Measurements from ENCODE around the gene MAPK12. TPM values are rescaled to one million over a fixed set of nuclear protein-coding genes. Genes with fewer than 3 reads are reported as not detected.
A peak's percentile ranks its signal among the peaks of the same experiment; 100 is the strongest.

The MAPK12 gene
- total and polyA plus RNA-seq, 2 of the 8 experiments (the other 6 are each of a cell fraction or from before 2014, with no cell fraction given), result 17.3 to 20.3 TPM

DNA sequence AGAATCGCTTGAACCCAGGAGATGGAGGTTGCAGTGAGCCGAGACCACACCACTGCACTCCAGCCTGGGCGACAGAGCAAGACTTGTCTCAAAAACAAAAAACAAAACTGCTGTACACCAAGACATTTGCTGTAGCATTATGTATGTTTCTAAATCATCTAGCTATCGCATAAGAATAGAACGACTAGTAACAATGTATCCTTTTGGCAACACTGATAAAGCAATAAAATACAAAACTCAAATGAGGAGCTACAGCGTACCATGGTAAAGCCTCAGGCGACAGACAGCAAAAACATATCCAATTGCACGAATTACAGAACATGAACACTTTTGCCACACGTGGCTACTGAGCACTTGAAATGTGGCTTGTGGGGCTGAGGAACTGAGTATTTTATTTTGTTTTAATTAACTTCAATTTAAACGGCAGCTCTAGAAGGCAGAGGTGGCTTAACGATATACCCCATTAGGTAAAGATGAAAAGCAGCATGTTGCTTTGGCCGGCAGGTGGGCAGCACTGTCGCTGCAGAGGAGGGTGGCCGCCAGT is 19.0 kb downstream of the MAPK12 start:
- POLR2A ChIA-PET (ENCODE audit: partially characterized antibody), result interaction anchor here (0.7 to 1.2 kb wide), 2 partner anchors 8 to 24 kb away, joined by 3 to 4 read pairs; no protein-coding TSS in a partner anchor

More for the DNA sequence above, 19.0 kb downstream of the MAPK12 start:
- Histone ChIP-seq H3K27me3 (replicated peaks in 1 of 4; ENCODE audit: control insufficient read depth in 3 of 4, extremely low read depth in 1 of 4, insufficient read depth in 3 of 4, low read length in 3 of 4) (no peaks in the 10 kb centered on the region), H3K4me2 (ENCODE audit: insufficient read depth in 1 of 2, low read depth in 2 of 2, low read length in 2 of 2) (peak overlapping the region; percentile 28 to 37; a peak in 2 of 4 replicates), H3K18ac (ENCODE audit: extremely low read depth, low read length) (no peak overlapping the region), H2BK15ac (ENCODE audit: low read length) (no peak overlapping the region), H2AK5ac (ENCODE audit: low read depth, low read length) (no peak overlapping the region), H3K9ac (replicated peaks in 1 of 4; ENCODE audit: extremely low read depth in 1 of 4, low read depth in 3 of 4, low read length in 3 of 4) (no peak overlapping the region; a peak in 1 of 7 replicates), H3K4ac (replicated peaks; ENCODE audit: insufficient read length, low read depth, low read length) (no peak overlapping the region), H3K23ac (ENCODE audit: insufficient read length) (no peak overlapping the region), H3K4me3 (ENCODE audit: extremely low read depth in 1 of 4, insufficient read depth in 2 of 4, low read depth in 3 of 4, low read length in 4 of 4) (peak overlapping the region in 1 of 4 experiments; percentile 27; a peak in 1 of 8 replicates), H2BK5ac (ENCODE audit: low read depth, low read length) (no peak overlapping the region), H4K5ac (ENCODE audit: insufficient read length, low read depth, low read length) (no peak overlapping the region), H3K27ac (ENCODE audit: low read depth, low read length) (no peak overlapping the region), H3K56ac (replicated peaks; ENCODE audit: insufficient read length, low read depth, low read length) (no peak overlapping the region), H4K8ac (ENCODE audit: extremely low read depth, insufficient read depth, low read length) (no peak overlapping the region; the same call in 1 of the 2 replicates), H4K20me1 (replicated peaks in 1 of 2; ENCODE audit: control insufficient read depth in 1 of 2, insufficient read depth in 2 of 2, low read length in 2 of 2) (peaks cover 4 to 24% of the 10 kb centered on the region in 2 experiments), H3K79me1 (ENCODE audit: low read depth, low read length) (peaks cover 12% of the 10 kb centered on the region), H2BK120ac (replicated peaks; ENCODE audit: low read depth, low read length) (no peak overlapping the region), H3K36me3 (ENCODE audit: control insufficient read depth in 2 of 4, insufficient read depth in 4 of 4, low read length in 3 of 4) (no peaks in the 10 kb centered on the region), H3K79me2 (ENCODE audit: control insufficient read depth in 1 of 2, insufficient read depth in 2 of 2, low read length in 2 of 2) (peaks cover 4 to 33% of the 10 kb centered on the region in 2 experiments; a peak in 3 of 4 replicates), H2BK20ac (ENCODE audit: low read length) (no peak overlapping the region), H3K9me3 (ENCODE audit: insufficient read depth in 2 of 2, low read depth in 1 of 2, low read length in 1 of 2) (no peaks in the 10 kb centered on the region), H3K4me1 (replicated peaks in 1 of 4; ENCODE audit: control insufficient read depth in 3 of 4, insufficient read depth in 4 of 4, low read length in 3 of 4) (peaks cover 0 to 19% (median 12%) of the 10 kb centered on the region in 4 experiments; a peak in 6 of 7 replicates), H3K23me2 (ENCODE audit: low read depth, low read length) (peaks cover 11% of the 10 kb centered on the region), H3K14ac (ENCODE audit: insufficient read length) (no peak overlapping the region), H4K91ac (replicated peaks; ENCODE audit: insufficient read length, low read length) (no peak overlapping the region), H2AFZ (ENCODE audit: low read length) (no peak overlapping the region), H2BK12ac (ENCODE audit: low read depth, low read length) (no peak overlapping the region)
- TF ChIP-seq CBX5 (IDR thresholded peaks at IDR 0.05; ENCODE audit: low read depth, low read length) (no peak), SIN3A (conservative IDR thresholded peaks at IDR 0.05 in 1 of 2, IDR thresholded peaks at IDR 0.05 in 1 of 2; ENCODE audit: low read depth in 1 of 2, low read length in 2 of 2) (no peak), NRF1 (IDR thresholded peaks at IDR 0.05; ENCODE audit: low read depth, low read length) (no peak), NANOG (IDR thresholded peaks at IDR 0.05; ENCODE audit: insufficient read depth, low read depth, low read length, poor library complexity, severe bottlenecking) (no peak), SP2 (IDR thresholded peaks at IDR 0.05; ENCODE audit: low read length) (no peak), FOSL1 (IDR thresholded peaks at IDR 0.05; ENCODE audit: insufficient read depth, low read depth, low read length) (no peak), TAF1 (IDR thresholded peaks at IDR 0.05; ENCODE audit: low read depth, low read length) (no peak), JUND (IDR thresholded peaks at IDR 0.05; ENCODE audit: low read length) (no peak), TEAD4 (IDR thresholded peaks at IDR 0.05; ENCODE audit: low read depth, low read length) (no peak), SP1 (IDR thresholded peaks at IDR 0.05; ENCODE audit: low read depth, low read length) (no peak), SAP30 (IDR thresholded peaks at IDR 0.05; ENCODE audit: insufficient read depth, insufficient replicate concordance, low read length) (no peak), POLR2A (IDR thresholded peaks at IDR 0.05; ENCODE audit: control extremely low read depth in 1 of 2, low read depth in 2 of 2, low read length in 2 of 2) (no peak), MAX (IDR thresholded peaks at IDR 0.05) (no peak), TCF12 (IDR thresholded peaks at IDR 0.05; ENCODE audit: low read depth, low read length) (no peak)
- CTCF ChIA-PET (ENCODE audit: partially characterized antibody), result interaction anchor here (0.7 to 8.7 kb wide), 9 partner anchors 9 to 148 kb away, joined by 3 to 77 read pairs (median 5); partner anchors contain the start of gene HDAC10
- no peak for DNase-seq (ENCODE audit: low read depth in 1 of 2, low spot score in 2 of 2)
- WGBS, 2 experiments (ENCODE audit: extremely low coverage in 1 of 2, insufficient coverage in 1 of 2, insufficient read length in 1 of 2, insufficient replicate concordance in 2 of 2, low coverage in 1 of 2, low lambda C conversion rate in 2 of 2, missing lambda C conversion rate in 1 of 2), result 90% methylated on average over 13 of the region's 14 CpGs; no CpG with 5 or more reads in 1 of the 2 experiments
- no peak for FAIRE-seq

All from H1 (cell line).